ENCODE data around the gene RBM25.

The RBM25 gene

DNA sequence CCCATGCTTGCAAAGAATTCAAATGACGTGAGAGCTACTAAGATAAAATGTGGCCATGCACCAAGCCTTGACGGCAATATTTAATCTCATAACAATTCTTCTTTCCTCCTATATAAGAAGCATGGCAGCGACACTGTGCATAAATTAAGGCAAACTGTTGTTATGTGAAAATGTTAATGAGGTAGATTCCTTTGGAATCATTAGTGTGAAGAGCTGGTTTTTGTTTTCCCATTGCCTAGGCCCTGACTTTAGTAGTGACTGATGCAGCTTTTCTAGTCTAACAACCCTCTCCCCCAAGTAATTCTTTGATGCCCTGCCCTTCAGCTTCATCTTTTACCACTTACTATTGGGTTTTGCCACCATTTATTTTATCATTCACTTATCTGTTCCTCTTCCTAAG lies 67.4 kb downstream of the RBM25 start:
- H3K9me3 ChIP-seq = no peaks in the 10 kb centered on the region
- no peak overlapping the region for H3K4me3 ChIP-seq (ENCODE audit: low read depth in 1 of 2, low read length in 1 of 2)
- H3K27ac ChIP-seq = no peak overlapping the region
- H3K4me1 ChIP-seq (ENCODE audit: control insufficient read depth in 1 of 2, insufficient read depth in 1 of 2, low read depth in 1 of 2, low read length in 1 of 2) = no peaks in the 10 kb centered on the region
- H3K36me3 ChIP-seq = peaks cover 28% of the 10 kb centered on the region
- no peaks in the 10 kb centered on the region for H3K27me3 ChIP-seq
- TF ChIP-seq, protein P1, sequence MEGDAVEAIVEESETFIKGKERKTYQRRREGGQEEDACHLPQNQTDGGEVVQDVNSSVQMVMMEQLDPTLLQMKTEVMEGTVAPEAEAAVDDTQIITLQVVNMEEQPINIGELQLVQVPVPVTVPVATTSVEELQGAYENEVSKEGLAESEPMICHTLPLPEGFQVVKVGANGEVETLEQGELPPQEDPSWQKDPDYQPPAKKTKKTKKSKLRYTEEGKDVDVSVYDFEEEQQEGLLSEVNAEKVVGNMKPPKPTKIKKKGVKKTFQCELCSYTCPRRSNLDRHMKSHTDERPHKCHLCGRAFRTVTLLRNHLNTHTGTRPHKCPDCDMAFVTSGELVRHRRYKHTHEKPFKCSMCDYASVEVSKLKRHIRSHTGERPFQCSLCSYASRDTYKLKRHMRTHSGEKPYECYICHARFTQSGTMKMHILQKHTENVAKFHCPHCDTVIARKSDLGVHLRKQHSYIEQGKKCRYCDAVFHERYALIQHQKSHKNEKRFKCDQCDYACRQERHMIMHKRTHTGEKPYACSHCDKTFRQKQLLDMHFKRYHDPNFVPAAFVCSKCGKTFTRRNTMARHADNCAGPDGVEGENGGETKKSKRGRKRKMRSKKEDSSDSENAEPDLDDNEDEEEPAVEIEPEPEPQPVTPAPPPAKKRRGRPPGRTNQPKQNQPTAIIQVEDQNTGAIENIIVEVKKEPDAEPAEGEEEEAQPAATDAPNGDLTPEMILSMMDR (IDR thresholded peaks at IDR 0.05) = no peak

DNA sequence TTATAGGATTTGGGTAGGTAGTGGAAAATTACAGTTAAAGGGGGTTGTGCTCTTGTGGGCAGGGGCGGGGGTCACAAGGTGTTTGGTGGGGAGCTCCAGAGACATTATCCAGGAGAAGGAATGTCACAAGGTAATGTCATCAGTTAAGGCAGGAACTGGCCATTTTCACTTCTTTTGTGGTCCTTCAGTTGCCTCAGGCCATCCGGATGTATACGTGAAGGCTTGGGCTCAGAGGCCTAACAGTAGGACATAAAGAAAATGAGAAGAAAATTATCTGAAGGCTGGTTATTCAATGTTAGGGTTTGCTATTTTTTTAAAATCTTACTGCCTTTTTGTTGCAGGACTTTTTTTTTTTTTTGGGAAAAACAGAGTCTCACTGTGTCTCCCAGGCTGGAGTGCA lies 75.5 kb downstream of the RBM25 start:
- Histone ChIP-seq H3K27me3 (no peaks in the 10 kb centered on the region), H3K9me3 (no peaks in the 10 kb centered on the region), H3K4me1 (ENCODE audit: control insufficient read depth in 1 of 2, insufficient read depth in 1 of 2, low read depth in 1 of 2, low read length in 1 of 2) (peaks cover 19 to 24% of the 10 kb centered on the region in 2 experiments), H3K36me3 (no peaks in the 10 kb centered on the region), H3K27ac (no peak overlapping the region), H3K4me3 (ENCODE audit: low read depth in 1 of 2, low read length in 1 of 2) (no peak overlapping the region)
- TF ChIP-seq, protein P1 (IDR thresholded peaks at IDR 0.05) = no peak

DNA sequence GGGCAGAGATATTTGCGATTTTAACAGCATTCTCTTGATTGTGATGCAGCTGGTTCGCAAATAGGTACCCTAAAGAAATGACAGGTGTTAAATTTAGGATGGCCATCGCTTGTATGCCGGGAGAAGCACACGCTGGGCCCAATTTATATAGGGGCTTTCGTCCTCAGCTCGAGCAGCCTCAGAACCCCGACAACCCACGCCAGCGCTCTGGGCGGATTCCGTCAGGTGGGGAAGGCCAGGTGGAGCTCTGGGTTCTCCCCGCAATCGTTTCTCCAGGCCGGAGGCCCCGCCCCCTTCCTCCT lies 77.7 kb downstream of the RBM25 start:
- Histone ChIP-seq H3K4me1 (ENCODE audit: control insufficient read depth in 1 of 2, insufficient read depth in 1 of 2, low read depth in 1 of 2, low read length in 1 of 2) (peaks cover 28 to 32% of the 10 kb centered on the region in 2 experiments), H3K36me3 (no peaks in the 10 kb centered on the region), H3K4me3 (ENCODE audit: low read depth in 1 of 2, low read length in 1 of 2) (peak overlapping the region; percentile 69 to 84), H3K27me3 (no peaks in the 10 kb centered on the region), H3K9me3 (no peaks in the 10 kb centered on the region), H3K27ac (peak overlapping the region; percentile 95)
- TF ChIP-seq, protein P1 (IDR thresholded peaks at IDR 0.05) = no peak

DNA sequence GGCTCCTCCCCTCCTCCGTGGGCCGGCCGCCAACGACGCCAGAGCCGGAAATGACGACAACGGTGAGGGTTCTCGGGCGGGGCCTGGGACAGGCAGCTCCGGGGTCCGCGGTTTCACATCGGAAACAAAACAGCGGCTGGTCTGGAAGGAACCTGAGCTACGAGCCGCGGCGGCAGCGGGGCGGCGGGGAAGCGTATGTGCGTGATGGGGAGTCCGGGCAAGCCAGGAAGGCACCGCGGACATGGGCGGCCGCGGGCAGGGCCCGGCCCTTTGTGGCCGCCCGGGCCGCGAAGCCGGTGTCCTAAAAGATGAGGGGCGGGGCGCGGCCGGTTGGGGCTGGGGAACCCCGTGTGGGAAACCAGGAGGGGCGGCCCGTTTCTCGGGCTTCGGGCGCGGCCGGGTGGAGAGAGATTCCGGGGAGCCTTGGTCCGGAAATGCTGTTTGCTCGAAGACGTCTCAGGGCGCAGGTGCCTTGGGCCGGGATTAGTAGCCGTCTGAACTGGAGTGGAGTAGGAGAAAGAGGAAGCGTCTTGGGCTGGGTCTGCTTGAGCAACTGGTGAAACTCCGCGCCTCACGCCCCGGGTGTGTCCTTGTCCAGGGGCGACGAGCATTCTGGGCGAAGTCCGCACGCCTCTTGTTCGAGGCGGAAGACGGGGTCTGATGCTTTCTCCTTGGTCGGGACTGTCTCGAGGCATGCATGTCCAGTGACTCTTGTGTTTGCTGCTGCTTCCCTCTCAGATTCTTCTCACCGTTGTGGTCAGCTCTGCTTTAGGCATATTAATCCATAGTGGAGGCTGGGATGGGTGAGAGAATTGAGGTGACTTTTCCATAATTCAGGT lies 78.3 kb downstream of the RBM25 start, which contains the start of gene PSEN1:
PSEN1 (plus strand) TSS at position 121 of the 839 bp plus-strand sequence. CDS start 11,513 bp downstream, outside the sequence.
- Histone ChIP-seq H3K4me1 (ENCODE audit: control insufficient read depth in 1 of 2, insufficient read depth in 1 of 2, low read depth in 1 of 2, low read length in 1 of 2) (peaks cover 30 to 32% of the 10 kb centered on the region in 2 experiments), H3K4me3 (ENCODE audit: low read depth in 1 of 2, low read length in 1 of 2) (peak within 1 kb of the TSS; percentile 69 to 84), H3K36me3 (no peaks in the 10 kb centered on the region), H3K27me3 (no peaks in the 10 kb centered on the region), H3K27ac (peak within 1 kb of the TSS; percentile 95), H3K9me3 (no peaks in the 10 kb centered on the region)
- TF ChIP-seq, protein P1 (IDR thresholded peaks at IDR 0.05) = peak; percentile 12

DNA sequence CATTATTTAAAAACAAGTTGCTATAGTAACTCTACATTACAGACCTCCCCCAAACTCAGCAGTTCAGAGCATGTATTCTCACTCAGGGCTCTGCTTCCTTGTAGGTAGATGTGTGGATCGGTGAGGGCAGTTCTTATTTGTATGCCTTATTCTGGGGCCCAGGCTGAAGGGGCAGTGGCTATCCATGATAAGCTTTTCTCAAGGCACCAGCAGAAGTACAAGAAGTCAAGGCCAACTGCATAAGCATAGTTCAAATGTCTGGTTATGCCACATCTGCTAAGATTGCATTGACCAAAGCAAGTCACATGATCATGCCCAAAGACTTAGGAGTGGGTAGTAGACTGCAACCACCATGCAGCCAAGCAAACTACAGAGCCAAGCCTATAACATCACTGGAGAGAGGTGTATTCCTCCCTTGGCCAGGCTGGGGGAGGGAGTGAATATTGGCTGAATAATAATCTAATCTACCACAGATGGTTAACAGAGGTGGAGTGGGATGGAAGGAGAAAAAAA lies 82.5 kb downstream of the RBM25 start:
- Histone ChIP-seq H3K27me3 (no peaks in the 10 kb centered on the region), H3K4me1 (ENCODE audit: control insufficient read depth in 1 of 2, insufficient read depth in 1 of 2, low read depth in 1 of 2, low read length in 1 of 2) (peaks cover 32 to 43% of the 10 kb centered on the region in 2 experiments), H3K27ac (no peak overlapping the region), H3K9me3 (no peaks in the 10 kb centered on the region), H3K4me3 (ENCODE audit: low read depth in 1 of 2, low read length in 1 of 2) (no peak overlapping the region), H3K36me3 (no peaks in the 10 kb centered on the region)
- TF ChIP-seq, protein P1 (IDR thresholded peaks at IDR 0.05) = no peak

All from neutrophil (primary cell).